Stimulated activated CD8-positive, alpha-beta memory T cell treated with anti-CD3 and anti-CD28 coated beads, Interleukin-4, amount 100 ng/mL, for 48 hours (primary cell): ENCODE measurements around the gene PI16.
"Not testable (repeated sequence)": the region's sequence is repeated elsewhere in the genome, so short reads cannot be mapped to it uniquely, and the experiment has no call there.

Source experiments
- DNase-seq: peaks from one replicate; pipeline ENCODE4 v3.0.0-alpha.2; 2020

Gene PI16

GRCh38 chr6:36929607-36930006 is 24.9 kb upstream of the PI16 start:
- DNase-seq, result no peak

- DNase-seq, result no peak
These were observed 24.1 kb upstream of the PI16 start for GRCh38 chr6:36930483-36930882.

GRCh38 chr6:36933102-36933501 is 21.4 kb upstream of the PI16 start:
- DNase-seq, result no peak

- DNase-seq, result no peak
These were observed 21.0 kb upstream of the PI16 start for GRCh38 chr6:36933519-36933918.

- DNase-seq, result no peak
These were observed 19.6 kb upstream of the PI16 start for GRCh38 chr6:36934901-36935300.

- no peak for DNase-seq
These were observed 17.7 kb upstream of the PI16 start for GRCh38 chr6:36936824-36937223.

GRCh38 chr6:36937896-36938295 is 16.6 kb upstream of the PI16 start:
- no peak for DNase-seq

- no peak for DNase-seq
These were observed 16.0 kb upstream of the PI16 start for GRCh38 chr6:36938536-36938935.

- not testable (repeated sequence) for DNase-seq
These were observed 15.5 kb upstream of the PI16 start for GRCh38 chr6:36939005-36939404.

GRCh38 chr6:36940027-36940426 is 14.5 kb upstream of the PI16 start:
- DNase-seq, result no peak

GRCh38 chr6:36941561-36941960 is 13.0 kb upstream of the PI16 start:
- not testable (repeated sequence) for DNase-seq

GRCh38 chr6:36942329-36942728 is 12.2 kb upstream of the PI16 start:
- DNase-seq, result not testable (repeated sequence)

GRCh38 chr6:36944650-36945049 is 9.9 kb upstream of the PI16 start:
- DNase-seq, result no peak

GRCh38 chr6:36945301-36945700 is 9.2 kb upstream of the PI16 start:
- no peak for DNase-seq

- DNase-seq, result no peak
These were observed 8.0 kb upstream of the PI16 start for GRCh38 chr6:36946526-36946925.

- no peak for DNase-seq
These were observed 6.8 kb upstream of the PI16 start for GRCh38 chr6:36947570-36948351.

GRCh38 chr6:36949076-36949475 is 5.5 kb upstream of the PI16 start:
- DNase-seq, result not testable (repeated sequence)

GRCh38 chr6:36949636-36950035 is 4.9 kb upstream of the PI16 start:
- no peak for DNase-seq

- no peak for DNase-seq
These were observed 642 bp upstream of the PI16 start for GRCh38 chr6:36953931-36954261.

GRCh38 chr6:36955136-36955535 is 598 bp downstream of the PI16 start:
- no peak for DNase-seq

GRCh38 chr6:36955671-36956445 is 1.3 kb downstream of the PI16 start:
- no peak for DNase-seq

- DNase-seq, result no peak
These were observed 1.9 kb downstream of the PI16 start for GRCh38 chr6:36956446-36956820.

GRCh38 chr6:36957773-36958271 is 3.3 kb downstream of the PI16 start:
- no peak for DNase-seq
